ENCODE data around the gene SERINC4. TPM values are rescaled to one million over a fixed set of nuclear protein-coding genes. Genes with fewer than 3 reads are reported as not detected.

Gene SERINC4
- total and polyA plus RNA-seq, 7 donors = 0.27 to 0.61 (median 0.60) TPM; not detected in 4

- Histone ChIP-seq H3K36me3 (peaks cover 0 to 44% (median 14%) of the 10 kb centered on the region in 4 donors), H3K9me3 (no peaks in the 10 kb centered on the region), H3K4me1 (peaks cover 4 to 52% (median 28%) of the 10 kb centered on the region in 4 donors), H3K4me3 (peak overlapping the region; percentile 71 to 91 (median 88)), H3K27me3 (no peaks in the 10 kb centered on the region), H3K27ac (peak overlapping the region; percentile 94 to 99 (median 96))
- 1 to 2% methylated on average over 33 of the region's 33 CpGs for WGBS, 2 donors
- DNase-seq = no peak
- no peak for TF ChIP-seq EP300 (IDR thresholded peaks at IDR 0.05)
- peak in 1 of 2 donors; percentile 35 for TF ChIP-seq POLR2A (IDR thresholded peaks at IDR 0.05)
- no peak for TF ChIP-seq POLR2AphosphoS5 (IDR thresholded peaks at IDR 0.05)
- peak in 2 of 4 experiments; percentile 12 to 15 for TF ChIP-seq CTCF (IDR thresholded peaks at IDR 0.05)
- intact Hi-C loops (cut with DNase I) = loop anchor here (2.0 kb wide), 1 partner anchor 32 kb away; the partner anchor contains the start of gene MFAP1
Observed at GRCh38 chr15:43792761-43793476, 7.1 kb downstream of the SERINC4 start.

GRCh38 chr15:43791993-43792760 is 7.8 kb downstream of the SERINC4 start, which contains the start of gene SERF2:
Gene SERF2, plus strand, starts transcription at chr15:43792320. Its CDS starts 57 bp downstream, at chr15:43792377.
- WGBS, 2 donors = 0% methylated on average over 66 of the region's 66 CpGs
- peak within 1 kb of the TSS; percentile 71 to 91 (median 88) for H3K4me3 ChIP-seq
- no peaks in the 10 kb centered on the region for H3K27me3 ChIP-seq
- TF ChIP-seq POLR2AphosphoS5 (IDR thresholded peaks at IDR 0.05) = peak; percentile 99 to 100 (median 99)
- peak in 1 of 4 donors; percentile 68 for TF ChIP-seq EP300 (IDR thresholded peaks at IDR 0.05)
- no peak for TF ChIP-seq CTCF (IDR thresholded peaks at IDR 0.05)
- peak; percentile 99 for TF ChIP-seq POLR2A (IDR thresholded peaks at IDR 0.05)
- H3K9me3 ChIP-seq = no peaks in the 10 kb centered on the region
- H3K4me1 ChIP-seq = peaks cover 4 to 47% (median 28%) of the 10 kb centered on the region in 4 donors
- intact Hi-C loops (cut with DNase I) = loop anchor here (2.0 kb wide), 1 partner anchor 33 kb away; the partner anchor contains the start of gene MFAP1
- DNase-seq = peak; percentile 100
- H3K36me3 ChIP-seq = peaks cover 0 to 38% (median 14%) of the 10 kb centered on the region in 4 donors
- peak within 1 kb of the TSS; percentile 94 to 99 (median 96) for H3K27ac ChIP-seq

- TF ChIP-seq POLR2AphosphoS5 (IDR thresholded peaks at IDR 0.05) = no peak
- TF ChIP-seq CTCF (IDR thresholded peaks at IDR 0.05) = no peak
- TF ChIP-seq POLR2A (IDR thresholded peaks at IDR 0.05) = no peak
- no peak for TF ChIP-seq EP300 (IDR thresholded peaks at IDR 0.05)
- H3K27ac ChIP-seq = no peak overlapping the region
- no peak for DNase-seq
- H3K27me3 ChIP-seq = no peaks in the 10 kb centered on the region
- intact Hi-C loops (cut with DNase I) = no loop called here
- H3K4me3 ChIP-seq = no peak overlapping the region
- H3K36me3 ChIP-seq = peaks cover 0 to 10% (median 4%) of the 10 kb centered on the region in 4 donors
- WGBS, 2 donors = 80 to 94% methylated on average over 3 of the region's 3 CpGs
- H3K4me1 ChIP-seq = peaks cover 4 to 21% (median 15%) of the 10 kb centered on the region in 4 donors
- H3K9me3 ChIP-seq = no peaks in the 10 kb centered on the region
Observed at GRCh38 chr15:43789409-43789808, 10.6 kb downstream of the SERINC4 start.

- H3K4me1 ChIP-seq = peaks cover 0 to 17% (median 16%) of the 10 kb centered on the region in 4 donors
- TF ChIP-seq EP300 (IDR thresholded peaks at IDR 0.05) (no peak), CTCF (IDR thresholded peaks at IDR 0.05) (no peak), POLR2AphosphoS5 (IDR thresholded peaks at IDR 0.05) (no peak), POLR2A (IDR thresholded peaks at IDR 0.05) (no peak)
Observed at GRCh38 chr15:43779016-43779415, 21.0 kb downstream of the SERINC4 start.

More at GRCh38 chr15:43779016-43779415, 21.0 kb downstream of the SERINC4 start:
- H3K4me3 ChIP-seq = no peak overlapping the region
- no peaks in the 10 kb centered on the region for H3K36me3 ChIP-seq
- H3K9me3 ChIP-seq = no peaks in the 10 kb centered on the region
- intact Hi-C loops (cut with DNase I) = no loop called here
- 75 to 79% methylated on average over 1 of the region's 1 CpG for WGBS, 2 donors
- DNase-seq = no peak
- H3K27ac ChIP-seq = no peak overlapping the region
- no peaks in the 10 kb centered on the region for H3K27me3 ChIP-seq

All from sigmoid colon (tissue), 7 donors.